ENCODE data around the gene GNAZ. TPM values are rescaled to one million over a fixed set of nuclear protein-coding genes. Genes with fewer than 3 reads are reported as not detected.

Gene GNAZ
- total RNA-seq, 1 experiment from 2014 or later = 5.0 TPM

DNA sequence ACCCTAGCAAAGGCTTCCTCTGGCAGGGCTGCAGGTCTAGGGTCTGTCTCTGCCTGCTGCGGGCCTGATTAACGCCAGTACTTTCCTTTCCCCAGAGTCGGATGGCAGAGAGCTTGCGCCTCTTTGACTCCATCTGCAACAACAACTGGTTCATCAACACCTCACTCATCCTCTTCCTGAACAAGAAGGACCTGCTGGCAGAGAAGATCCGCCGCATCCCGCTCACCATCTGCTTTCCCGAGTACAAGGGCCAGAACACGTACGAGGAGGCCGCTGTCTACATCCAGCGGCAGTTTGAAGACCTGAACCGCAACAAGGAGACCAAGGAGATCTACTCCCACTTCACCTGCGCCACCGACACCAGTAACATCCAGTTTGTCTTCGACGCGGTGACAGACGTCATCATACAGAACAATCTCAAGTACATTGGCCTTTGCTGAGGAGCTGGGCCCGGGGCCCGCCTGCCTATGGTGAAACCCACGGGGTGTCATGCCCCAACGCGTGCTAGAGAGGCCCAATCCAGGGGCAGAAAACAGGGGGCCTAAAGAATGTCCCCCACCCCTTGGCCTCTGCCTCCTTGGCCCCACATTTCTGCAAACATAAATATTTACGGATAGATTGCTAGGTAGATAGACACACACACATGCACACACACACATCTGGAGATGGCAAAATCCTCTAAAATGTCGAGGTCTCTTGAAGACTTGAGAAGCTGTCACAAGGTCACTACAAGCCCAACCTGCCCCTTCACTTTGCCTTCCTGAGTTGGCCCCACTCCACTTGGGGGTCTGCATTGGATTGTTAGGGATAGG lies 52.9 kb downstream of the GNAZ start:
- Mint-ChIP-seq H3K4me3 (no peak overlapping the region; a peak in 1 of 5 replicates), H3K9me3 (no peaks in the 10 kb centered on the region), H3K27me3 (ENCODE audit: low read depth) (peaks cover 76% of the 10 kb centered on the region), H3K36me3 (ENCODE audit: insufficient read depth in 1 of 3, low read depth in 3 of 3) (peaks cover 0 to 6% (median 0%) of the 10 kb centered on the region in 3 experiments; a peak in 3 of 7 replicates), H3K27ac (no peak overlapping the region), H3K4me1 (peaks cover 4 to 7% of the 10 kb centered on the region in 2 experiments; a peak in 3 of 4 replicates)
- Histone ChIP-seq H2BK120ac (ENCODE audit: low read depth, low read length, poor library complexity, severe bottlenecking) (no peak overlapping the region), H3K79me2 (ENCODE audit: insufficient read depth, low read length) (no peaks in the 10 kb centered on the region), H4K91ac (ENCODE audit: insufficient read length, low read depth, low read length) (no peak overlapping the region), H2AFZ (ENCODE audit: low read length) (no peak overlapping the region), H3K9me3 (ENCODE audit: control insufficient read depth, low read depth, low read length) (no peaks in the 10 kb centered on the region), H2BK15ac (ENCODE audit: low read depth, low read length) (no peak overlapping the region), H2AK5ac (ENCODE audit: insufficient read length, low read length) (no peak overlapping the region), H3K9ac (ENCODE audit: extremely low read depth, insufficient read length, low read length) (no peak overlapping the region), H3T11ph (ENCODE audit: low read length) (no peak overlapping the region), H4K8ac (replicated peaks; ENCODE audit: insufficient read length, low read depth, low read length) (no peak overlapping the region), H3K27ac (ENCODE audit: insufficient read length, low read depth, low read length) (no peak overlapping the region), H3K14ac (ENCODE audit: insufficient read depth, low read length) (no peak overlapping the region), H3K4me2 (ENCODE audit: insufficient read depth, insufficient read length, low read length) (no peak overlapping the region), H2BK12ac (ENCODE audit: insufficient read length, low read depth, low read length) (no peak overlapping the region), H3K27me3 (ENCODE audit: insufficient read depth, low read length) (no peaks in the 10 kb centered on the region; the same call in 1 of the 2 replicates), H2BK20ac (ENCODE audit: low read depth, low read length, poor library complexity, severe bottlenecking) (no peak overlapping the region), H4K5ac (ENCODE audit: insufficient read length, low read depth, low read length) (no peak overlapping the region), H3K23me2 (ENCODE audit: insufficient read length, low read depth, low read length, poor library complexity, severe bottlenecking) (no peaks in the 10 kb centered on the region), H3K4me1 (ENCODE audit: insufficient read depth, low read length) (no peaks in the 10 kb centered on the region), H3K23ac (ENCODE audit: insufficient read length, low read depth, low read length) (no peak overlapping the region), H2BK5ac (ENCODE audit: insufficient read length, low read length) (no peak overlapping the region), H4K20me1 (ENCODE audit: control insufficient read depth, insufficient read depth, insufficient read length) (peaks cover 2% of the 10 kb centered on the region), H3K79me1 (ENCODE audit: insufficient read depth, low read depth, low read length, poor library complexity, severe bottlenecking) (no peaks in the 10 kb centered on the region), H3K4ac (ENCODE audit: low read depth, low read length) (no peak overlapping the region), H3K18ac (ENCODE audit: insufficient read length, low read depth, low read length) (no peak overlapping the region), H3K56ac (ENCODE audit: insufficient read length, low read depth, low read length) (no peak overlapping the region)
- no CpG with 5 or more reads among the region's 26 CpGs for WGBS (ENCODE audit: extremely low coverage, insufficient read length, low lambda C conversion rate)
- no peak for DNase-seq
- TF ChIP-seq, protein P1, sequence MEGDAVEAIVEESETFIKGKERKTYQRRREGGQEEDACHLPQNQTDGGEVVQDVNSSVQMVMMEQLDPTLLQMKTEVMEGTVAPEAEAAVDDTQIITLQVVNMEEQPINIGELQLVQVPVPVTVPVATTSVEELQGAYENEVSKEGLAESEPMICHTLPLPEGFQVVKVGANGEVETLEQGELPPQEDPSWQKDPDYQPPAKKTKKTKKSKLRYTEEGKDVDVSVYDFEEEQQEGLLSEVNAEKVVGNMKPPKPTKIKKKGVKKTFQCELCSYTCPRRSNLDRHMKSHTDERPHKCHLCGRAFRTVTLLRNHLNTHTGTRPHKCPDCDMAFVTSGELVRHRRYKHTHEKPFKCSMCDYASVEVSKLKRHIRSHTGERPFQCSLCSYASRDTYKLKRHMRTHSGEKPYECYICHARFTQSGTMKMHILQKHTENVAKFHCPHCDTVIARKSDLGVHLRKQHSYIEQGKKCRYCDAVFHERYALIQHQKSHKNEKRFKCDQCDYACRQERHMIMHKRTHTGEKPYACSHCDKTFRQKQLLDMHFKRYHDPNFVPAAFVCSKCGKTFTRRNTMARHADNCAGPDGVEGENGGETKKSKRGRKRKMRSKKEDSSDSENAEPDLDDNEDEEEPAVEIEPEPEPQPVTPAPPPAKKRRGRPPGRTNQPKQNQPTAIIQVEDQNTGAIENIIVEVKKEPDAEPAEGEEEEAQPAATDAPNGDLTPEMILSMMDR (conservative IDR thresholded peaks at IDR 0.05) = no peak
